GM12865 (cell line): ENCODE measurements around the gene CAMP.

ENCODE experiments used
- DNase-seq: peaks from one replicate; pipeline ENCODE4 v3.0.0; 2010; ENCODE audit warnings: low read depth
- H3K4me3 ChIP-seq: 2 replicates; pipeline ENCODE4 v1.5.1; 2011; ENCODE audit warnings: mild to moderate bottlenecking, low read depth, low read length, control low read depth
- CTCF ChIP-seq: IDR thresholded peaks from 2 replicates; pipeline ENCODE4 v1.5.1; 2011; ENCODE audit warnings: low read length, control low read depth, low read depth, inconsistent platforms; ENCODE audit not compliant: insufficient read depth; ENCODE audit errors: missing control alignments

Gene CAMP

DNA sequence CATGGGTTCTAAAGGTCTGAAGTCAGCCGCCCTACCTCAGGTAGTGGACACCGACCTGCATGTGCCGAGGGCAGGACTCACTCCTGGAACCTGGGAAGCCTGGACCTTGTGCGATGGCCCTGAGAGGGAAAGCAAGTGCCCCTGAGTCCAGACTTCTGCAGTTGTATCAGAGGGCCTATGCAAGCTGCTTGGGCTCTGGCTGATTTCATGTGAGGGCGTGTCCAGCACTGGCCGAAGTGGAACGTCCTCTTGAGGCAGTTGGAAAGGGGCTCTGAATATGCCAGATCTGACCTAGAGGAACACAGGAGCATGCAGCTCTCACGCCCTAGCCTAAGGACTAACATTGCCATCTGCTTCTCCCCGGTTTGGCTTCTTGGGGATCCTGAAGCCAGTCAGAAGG lies 2.5 kb upstream of the CAMP start:
- no peak for TF ChIP-seq CTCF
- no peak for DNase-seq
- no peak overlapping the region for H3K4me3 ChIP-seq

DNA sequence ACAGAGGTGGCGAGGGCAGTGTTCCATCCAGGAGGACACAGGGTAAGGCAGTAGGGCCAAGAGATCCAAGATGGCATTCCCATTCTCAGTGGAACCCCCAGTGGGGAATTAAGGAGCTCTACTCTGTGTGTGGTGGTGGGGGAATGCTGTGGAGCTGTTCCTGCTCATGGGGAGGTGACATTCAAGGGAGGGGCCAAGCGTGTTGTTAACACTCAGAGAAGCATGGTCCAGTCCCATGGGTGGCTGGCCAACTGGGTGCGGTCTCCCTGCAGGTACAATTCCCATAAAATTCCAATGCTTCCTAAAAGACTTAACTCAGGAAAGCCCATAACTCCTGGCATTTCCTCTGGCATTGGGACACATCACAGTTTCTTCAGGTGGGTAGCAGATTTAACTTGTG lies 2.3 kb downstream of the CAMP start:
- no peak overlapping the region for H3K4me3 ChIP-seq
- no peak for DNase-seq
- no peak for TF ChIP-seq CTCF

DNA sequence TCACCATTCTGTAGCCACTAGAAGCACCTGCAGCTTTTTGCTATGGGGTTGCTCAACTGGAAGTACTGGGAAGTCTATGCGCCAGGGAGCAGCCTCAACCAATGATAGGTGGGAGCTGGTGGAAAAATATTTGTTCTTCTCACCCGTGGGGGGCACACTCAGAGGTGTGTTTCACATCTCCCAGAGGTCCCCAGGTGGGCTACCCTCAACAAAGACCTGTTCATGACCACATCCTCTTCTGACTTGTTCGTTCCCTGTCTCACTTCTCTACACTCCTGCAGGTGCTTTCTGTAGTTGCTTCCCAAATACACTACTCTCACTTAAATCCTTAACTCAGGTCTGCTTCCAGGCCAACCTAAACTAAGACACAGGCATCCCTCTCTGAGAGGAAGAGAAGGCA lies 3.6 kb downstream of the CAMP start:
- H3K4me3 ChIP-seq, result no peak overlapping the region
- TF ChIP-seq CTCF, result no peak

DNA sequence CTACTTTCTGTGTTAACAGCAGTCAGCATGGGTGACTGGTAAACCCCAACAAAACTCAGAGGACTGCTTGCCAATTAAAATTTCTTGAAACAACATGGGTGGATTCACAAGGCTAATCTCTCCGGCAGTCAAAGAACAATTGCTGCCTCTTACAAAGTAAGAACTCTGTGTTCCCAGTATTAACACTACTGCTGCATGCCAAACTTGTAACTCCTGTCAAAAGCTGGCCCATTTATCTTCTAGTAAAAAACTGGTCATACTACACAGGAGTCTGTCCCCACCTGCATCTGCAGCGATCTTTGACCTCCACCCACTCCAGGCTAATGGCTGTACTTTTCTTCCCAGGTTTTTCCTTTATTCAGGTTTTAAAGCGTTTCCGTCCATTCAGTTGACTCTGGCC lies 8.9 kb downstream of the CAMP start:
- no peak overlapping the region for H3K4me3 ChIP-seq
- TF ChIP-seq CTCF, result no peak

More for the DNA sequence above, 3.6 kb downstream of the CAMP start:
- DNase-seq, result peak; percentile 20

DNA sequence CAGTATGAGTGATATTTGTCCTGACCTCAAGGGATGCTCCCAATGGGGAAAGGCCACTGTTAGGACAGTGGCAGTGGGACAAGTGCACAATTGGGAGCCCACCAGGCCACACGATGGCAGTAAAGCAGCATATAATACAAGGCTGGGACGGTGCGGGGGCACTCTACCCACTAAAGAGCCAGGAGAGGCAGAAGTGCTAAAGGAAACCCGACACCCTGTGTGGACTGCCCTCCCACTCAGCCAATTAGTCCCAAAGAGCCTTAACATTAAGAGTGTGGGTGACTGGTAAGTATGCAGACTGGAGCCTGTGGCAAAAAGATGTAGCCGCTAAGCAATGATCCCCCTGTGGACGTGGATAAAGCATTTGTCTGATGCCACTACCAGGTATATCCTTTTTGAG lies 9.4 kb downstream of the CAMP start:
- TF ChIP-seq CTCF, result peak; percentile 64
- DNase-seq, result peak; percentile 80
- H3K4me3 ChIP-seq, result no peak overlapping the region; the same call in 1 of the 2 replicates

More for the DNA sequence above, 8.9 kb downstream of the CAMP start:
- DNase-seq, result no peak

DNA sequence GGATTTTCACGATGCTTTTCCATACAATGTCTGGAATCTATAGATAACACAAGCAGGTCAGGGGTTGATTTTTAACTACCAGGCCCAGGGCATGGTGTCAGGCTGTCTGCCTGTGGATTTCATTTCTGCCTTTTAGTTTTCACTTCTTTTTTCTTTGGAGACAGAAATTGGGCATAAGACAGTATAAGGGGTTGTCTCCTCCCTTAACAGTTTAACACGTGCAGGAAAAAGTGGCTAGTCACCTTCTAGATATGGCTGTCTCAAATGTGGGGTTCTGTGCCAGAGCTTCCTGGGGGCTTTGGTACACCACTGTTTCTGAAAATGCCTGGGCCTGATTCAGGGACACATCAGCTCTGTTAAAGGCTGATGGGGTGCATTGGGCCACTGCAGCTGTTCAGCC lies 10.2 kb downstream of the CAMP start:
- DNase-seq, result no peak
- no peak for TF ChIP-seq CTCF
- H3K4me3 ChIP-seq, result no peak overlapping the region

DNA sequence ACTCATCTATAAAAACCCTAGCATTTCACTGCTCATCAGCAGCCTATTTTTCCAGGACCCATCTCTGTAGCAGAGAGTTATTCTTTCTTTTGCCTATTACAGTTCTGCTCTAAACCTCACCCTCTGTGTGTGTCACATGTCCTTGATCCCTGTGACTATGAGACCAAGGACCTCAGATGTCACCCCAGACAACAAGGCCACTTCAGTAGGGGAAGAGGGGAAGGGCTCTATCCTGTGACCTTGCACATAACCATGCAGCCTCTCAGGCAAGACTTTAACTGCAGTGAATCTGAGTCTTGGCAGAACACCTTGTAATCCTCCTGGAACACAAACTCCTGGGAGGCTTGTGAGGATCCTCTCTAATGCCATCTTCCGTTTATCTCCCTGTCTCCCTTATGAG lies 13.2 kb downstream of the CAMP start:
- TF ChIP-seq CTCF, result no peak
- no peak for DNase-seq
- H3K4me3 ChIP-seq, result no peak overlapping the region
